Activated CD4-positive, alpha-beta T cell treated with anti-CD3 and anti-CD28 coated beads for 24 hours (primary cell): ENCODE results near the gene MIEF2.
"Not testable (repeated sequence)": the region's sequence is repeated elsewhere in the genome, so short reads cannot be mapped to it uniquely, and the experiment has no call there.

Experiments
- DNase-seq, 2 donors: peaks; one replicate each; pipeline ENCODE4 v3.0.0-alpha.2; 2020; ENCODE audit warnings: low read depth in 2 of 2

Gene MIEF2

GRCh38 chr17:18260332-18261145 lies at the start of gene MIEF2:
MIEF2 (plus strand) TSS chr17:18260662; CDS start chr17:18262721, 2,059 bp downstream.
- DNase-seq, result peak; percentile 87 to 89

DNA sequence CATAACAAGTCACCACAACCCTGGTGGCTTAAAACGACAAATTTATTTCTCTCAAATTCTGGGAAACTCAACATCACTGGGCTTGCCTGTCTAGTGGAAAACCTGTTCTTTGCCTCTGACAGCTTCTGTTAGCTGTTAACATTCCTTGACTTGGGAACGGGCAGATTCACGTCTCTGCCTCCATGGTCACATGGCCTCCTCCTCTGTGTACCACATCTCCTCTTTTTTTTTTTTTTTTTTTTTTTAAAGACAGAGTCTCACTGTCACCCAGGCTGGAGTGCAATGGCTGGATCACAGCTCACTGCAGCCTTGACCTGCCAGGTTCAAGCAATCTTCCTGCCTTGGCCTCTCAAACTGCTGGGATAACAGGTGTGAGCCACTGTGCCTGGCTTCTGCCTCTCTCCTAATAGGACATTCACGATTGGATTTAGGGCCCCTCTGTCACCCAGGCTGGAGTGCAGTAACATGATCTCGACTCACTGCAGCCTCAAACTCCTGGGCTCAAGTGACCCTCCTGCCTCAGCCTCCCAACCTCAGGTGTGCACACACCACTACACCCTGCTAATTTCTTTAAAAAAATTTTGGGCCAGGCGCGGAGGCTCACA lies 46.7 kb upstream of the MIEF2 start:
- DNase-seq, result no peak

DNA sequence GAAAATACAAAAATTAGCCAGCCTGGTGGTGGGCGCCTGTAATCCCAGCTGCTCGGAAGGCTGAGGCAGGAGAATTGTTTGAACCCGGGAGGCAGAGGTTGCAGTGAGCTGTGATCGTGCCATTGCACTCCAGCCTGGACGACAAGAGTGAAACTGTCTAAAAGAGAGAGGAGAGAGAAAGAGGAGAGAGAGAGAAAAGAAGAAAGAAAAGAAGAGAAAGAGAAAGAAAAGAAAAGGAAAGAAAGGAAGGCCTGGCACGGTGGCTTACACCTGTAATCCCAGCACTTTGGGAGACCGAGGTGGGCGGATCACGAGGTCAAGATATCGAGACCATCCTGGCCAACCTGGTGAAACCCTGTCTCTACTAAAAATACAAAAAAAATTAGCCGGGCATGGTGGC lies 43.6 kb upstream of the MIEF2 start:
- DNase-seq, result not testable (repeated sequence)

DNA sequence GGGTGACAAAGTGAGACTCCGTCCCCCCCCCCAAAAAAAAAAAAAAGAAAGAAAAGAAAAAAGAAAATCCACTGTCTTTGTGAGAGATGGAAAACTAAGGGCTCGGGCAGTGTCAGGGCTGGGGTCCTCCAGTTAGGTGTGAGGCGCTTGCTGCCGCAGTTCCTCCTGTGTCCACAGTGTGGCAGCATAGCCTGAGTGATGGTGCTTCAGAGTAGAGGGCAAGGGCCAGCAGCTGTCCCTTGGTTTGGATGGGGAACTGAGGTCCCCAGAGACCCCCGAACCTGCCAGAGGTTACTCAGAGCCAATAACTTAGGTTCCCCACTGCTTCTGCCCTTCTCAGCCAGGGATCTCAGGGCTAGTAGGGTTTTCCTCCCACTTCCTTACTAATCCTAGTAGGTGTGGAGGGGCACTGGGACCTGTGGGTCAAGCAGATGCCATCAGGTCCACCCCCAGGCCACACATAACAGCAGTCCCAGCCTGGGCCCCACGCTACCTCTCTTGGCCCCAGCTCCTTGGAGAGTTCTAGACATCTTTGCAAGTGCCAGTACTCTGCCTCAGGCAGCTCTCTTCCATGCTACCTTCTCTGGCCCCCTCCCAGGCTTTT lies 42.9 kb upstream of the MIEF2 start:
- DNase-seq, result peak; percentile 65 to 66

GRCh38 chr17:18218756-18219415 lies 41.6 kb upstream of the MIEF2 start:
- DNase-seq, result no peak

GRCh38 chr17:18224053-18224386 lies 36.4 kb upstream of the MIEF2 start:
- no peak for DNase-seq

- no peak for DNase-seq
These were observed 35.9 kb upstream of the MIEF2 start for GRCh38 chr17:18224387-18225120.

DNA sequence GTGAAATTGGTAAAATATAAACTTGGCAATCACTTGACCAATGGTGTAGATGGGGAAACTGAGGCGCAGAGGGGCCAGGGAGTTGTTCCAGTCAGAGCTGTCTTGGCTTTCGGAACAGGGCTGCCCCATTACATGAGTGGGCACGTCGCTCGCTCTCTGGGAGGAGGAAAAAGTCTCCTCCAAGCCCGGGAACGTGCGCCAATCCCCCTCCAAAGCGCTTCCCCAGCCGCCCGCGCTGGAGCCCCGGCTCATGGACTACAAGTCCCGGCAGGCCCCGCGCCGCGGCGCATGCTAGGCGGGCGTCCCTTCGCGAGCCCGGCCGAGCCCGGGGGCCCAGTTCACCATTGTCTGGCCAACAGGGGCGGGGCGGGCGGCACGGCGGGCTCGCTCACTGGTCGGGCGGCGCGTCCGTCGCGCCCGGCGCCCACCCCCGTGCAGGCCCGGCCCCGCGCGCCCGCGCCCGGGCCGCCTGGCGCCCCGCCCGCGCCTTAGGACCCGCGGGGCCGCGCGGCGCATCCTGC lies 35.3 kb upstream of the MIEF2 start, which contains the start of gene LLGL1:
Gene LLGL1 (plus strand): TSS at position 515 of the 521 bp plus-strand sequence. CDS start 48 bp downstream, outside the sequence.
- DNase-seq, result peak; percentile 93 to 97

GRCh38 chr17:18225642-18226283 lies 34.7 kb upstream of the MIEF2 start:
- DNase-seq, result no peak

- no peak for DNase-seq
These were observed 34.0 kb upstream of the MIEF2 start for GRCh38 chr17:18226284-18226945.

GRCh38 chr17:18227635-18228034 lies 32.8 kb upstream of the MIEF2 start:
- no peak for DNase-seq

DNA sequence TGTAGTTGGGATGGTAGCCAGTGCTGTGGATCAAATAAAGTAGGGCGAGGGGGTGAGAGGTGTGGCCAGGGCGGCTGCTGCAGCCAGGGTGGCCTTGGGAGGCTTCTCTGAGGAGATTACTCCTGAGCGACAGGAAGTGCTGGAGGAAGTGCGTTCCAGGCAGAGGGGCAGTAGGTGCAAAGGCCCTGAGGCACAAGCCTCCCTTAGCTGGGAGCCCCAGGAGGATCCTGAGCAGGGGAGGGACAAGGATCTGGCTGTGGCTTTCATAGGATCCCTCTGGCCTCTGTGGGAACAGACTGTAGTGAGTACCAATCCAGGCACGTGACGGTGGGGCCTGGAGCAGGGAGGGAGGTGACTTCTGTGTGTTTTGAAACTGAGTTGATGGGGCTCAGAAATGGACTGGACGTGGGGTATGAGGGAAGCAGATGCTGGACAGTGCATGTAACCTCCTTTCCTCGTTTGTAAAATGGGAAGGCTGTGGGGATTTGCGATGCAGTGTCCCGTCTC lies 32.2 kb upstream of the MIEF2 start:
- no peak for DNase-seq

- no peak for DNase-seq
These were observed 31.2 kb upstream of the MIEF2 start for GRCh38 chr17:18229254-18229653.

DNA sequence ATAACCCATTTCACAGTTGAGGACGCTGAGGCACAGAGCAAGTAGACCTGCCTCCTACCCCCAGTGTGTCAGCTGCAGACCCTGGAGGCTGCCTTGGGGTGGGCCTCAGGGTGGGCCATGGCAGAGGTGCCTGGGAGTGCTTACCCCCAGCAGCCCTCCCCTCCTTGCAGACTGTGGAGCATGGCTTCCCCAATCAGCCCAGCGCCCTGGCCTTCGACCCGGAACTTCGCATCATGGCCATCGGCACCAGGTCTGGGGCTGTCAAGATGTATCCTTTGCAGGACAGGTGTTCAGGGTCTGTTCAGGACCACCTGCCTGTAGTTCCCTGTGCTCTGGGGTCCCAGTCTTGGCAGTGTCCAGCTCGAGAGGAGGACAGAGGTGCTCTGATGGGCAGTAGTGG lies 30.7 kb upstream of the MIEF2 start:
- no peak for DNase-seq

- no peak for DNase-seq
These were observed 29.9 kb upstream of the MIEF2 start for GRCh38 chr17:18230288-18231141.

- no peak for DNase-seq
These were observed 29.3 kb upstream of the MIEF2 start for GRCh38 chr17:18231164-18231563.

DNA sequence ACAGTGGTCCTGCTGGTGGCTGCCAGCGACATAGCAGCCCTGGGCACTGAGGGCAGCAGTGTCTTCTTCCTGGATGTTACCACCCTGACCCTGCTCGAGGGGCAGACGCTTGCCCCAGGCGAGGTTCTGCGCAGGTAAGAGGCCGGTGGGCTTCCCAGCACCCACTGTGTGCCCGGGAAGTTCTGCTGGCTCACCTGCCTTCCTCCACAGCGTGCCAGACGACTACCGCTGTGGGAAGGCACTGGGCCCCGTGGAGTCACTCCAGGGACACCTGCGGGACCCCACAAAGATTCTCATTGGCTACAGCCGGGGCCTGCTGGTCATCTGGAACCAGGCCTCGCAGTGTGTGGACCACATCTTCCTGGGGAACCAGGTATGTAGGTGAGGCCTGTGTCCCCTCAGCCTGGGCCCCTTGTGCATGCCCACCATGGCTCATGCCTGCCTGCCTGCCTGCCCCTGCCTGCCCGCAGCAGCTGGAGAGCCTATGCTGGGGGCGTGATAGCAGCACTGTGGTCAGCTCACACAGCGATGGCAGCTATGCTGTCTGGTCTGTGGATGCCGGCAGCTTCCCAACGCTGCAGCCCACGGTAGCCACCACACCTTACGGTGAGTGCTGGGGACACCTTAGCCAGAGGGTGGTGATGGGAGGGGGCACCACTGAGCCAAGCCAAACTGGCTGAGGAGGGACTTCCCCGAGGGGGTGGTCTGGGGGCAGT lies 26.5 kb upstream of the MIEF2 start:
- DNase-seq, result no peak

DNA sequence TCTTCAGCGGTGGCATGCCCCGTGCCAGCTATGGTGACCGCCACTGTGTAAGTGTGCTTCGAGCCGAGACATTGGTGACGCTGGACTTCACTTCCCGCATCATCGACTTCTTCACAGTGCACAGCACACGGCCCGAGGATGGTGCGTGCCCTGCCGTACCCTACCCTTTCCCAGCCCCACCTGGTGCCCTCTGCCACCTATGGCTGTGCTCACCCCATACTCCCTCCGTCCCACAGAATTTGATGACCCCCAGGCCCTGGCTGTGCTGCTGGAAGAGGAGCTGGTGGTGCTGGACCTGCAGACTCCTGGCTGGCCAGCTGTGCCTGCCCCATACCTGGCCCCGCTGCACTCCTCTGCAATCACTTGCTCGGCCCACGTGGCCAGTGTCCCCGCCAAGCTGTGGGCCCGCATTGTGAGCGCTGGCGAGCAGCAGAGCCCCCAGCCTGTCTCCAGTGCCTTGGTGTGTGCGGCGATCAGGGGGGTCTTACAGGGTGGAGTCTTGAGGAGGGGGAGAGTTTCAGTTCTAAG lies 25.5 kb upstream of the MIEF2 start:
- DNase-seq, result no peak
